Measurements from ENCODE around the gene KAT7. TPM values are rescaled to one million over a fixed set of nuclear protein-coding genes. Genes with fewer than 3 reads are reported as not detected.

The KAT7 gene
- total and polyA plus RNA-seq, 11 donors, result 10.1 to 80.9 (median 52.7) TPM

DNA sequence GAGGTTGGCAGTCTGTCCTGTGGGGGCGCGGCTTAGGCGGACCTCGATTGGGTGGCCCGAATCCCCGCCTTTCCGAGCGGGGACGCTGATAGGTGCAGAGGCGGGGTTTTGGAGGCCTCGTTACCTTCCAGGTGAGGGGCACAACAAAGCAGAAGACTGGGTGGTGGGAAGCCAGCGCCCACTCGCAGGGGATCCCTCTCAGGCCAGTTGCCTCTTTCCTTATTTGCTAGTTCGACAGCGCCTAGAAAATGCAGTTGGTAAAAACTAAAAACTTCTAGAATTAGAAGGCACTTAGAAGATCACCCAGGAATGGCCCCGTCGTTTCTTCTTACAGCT lies 730 bp downstream of the KAT7 start:
- TF ChIP-seq, protein P1, sequence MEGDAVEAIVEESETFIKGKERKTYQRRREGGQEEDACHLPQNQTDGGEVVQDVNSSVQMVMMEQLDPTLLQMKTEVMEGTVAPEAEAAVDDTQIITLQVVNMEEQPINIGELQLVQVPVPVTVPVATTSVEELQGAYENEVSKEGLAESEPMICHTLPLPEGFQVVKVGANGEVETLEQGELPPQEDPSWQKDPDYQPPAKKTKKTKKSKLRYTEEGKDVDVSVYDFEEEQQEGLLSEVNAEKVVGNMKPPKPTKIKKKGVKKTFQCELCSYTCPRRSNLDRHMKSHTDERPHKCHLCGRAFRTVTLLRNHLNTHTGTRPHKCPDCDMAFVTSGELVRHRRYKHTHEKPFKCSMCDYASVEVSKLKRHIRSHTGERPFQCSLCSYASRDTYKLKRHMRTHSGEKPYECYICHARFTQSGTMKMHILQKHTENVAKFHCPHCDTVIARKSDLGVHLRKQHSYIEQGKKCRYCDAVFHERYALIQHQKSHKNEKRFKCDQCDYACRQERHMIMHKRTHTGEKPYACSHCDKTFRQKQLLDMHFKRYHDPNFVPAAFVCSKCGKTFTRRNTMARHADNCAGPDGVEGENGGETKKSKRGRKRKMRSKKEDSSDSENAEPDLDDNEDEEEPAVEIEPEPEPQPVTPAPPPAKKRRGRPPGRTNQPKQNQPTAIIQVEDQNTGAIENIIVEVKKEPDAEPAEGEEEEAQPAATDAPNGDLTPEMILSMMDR (IDR thresholded peaks at IDR 0.05), result no peak
- no peak for TF ChIP-seq POLR2A (IDR thresholded peaks at IDR 0.05)
- Histone ChIP-seq H3K27me3 (no peaks in the 10 kb centered on the region), H3K36me3 (peaks cover 0 to 42% (median 33%) of the 10 kb centered on the region in 9 donors), H3K4me1 (peaks cover 6 to 56% (median 37%) of the 10 kb centered on the region in 12 donors), H3K4me3 (peak overlapping the region; percentile 23 to 100 (median 96)), H3K27ac (peak overlapping the region in 3 of 12 donors; percentile 29 to 100 (median 46)), H3K9me3 (no peaks in the 10 kb centered on the region)
- intact Hi-C loops (cut with DNase I), result loop anchor here in 5 of 10 donors (2.0 to 10.0 kb wide), 8 partner anchors 38 to 222 kb away; partner anchors contain the start of genes NXPH3 (in 1 of the 5), SLC35B1 (in 1 of the 5) and TAC4 (in 1 of the 5)
- WGBS, 4 donors, result 3 to 9% (median 3%) methylated on average over 6 to 17 of the region's 17 CpGs
- ATAC-seq (no peak), DNase-seq (no peak)

DNA sequence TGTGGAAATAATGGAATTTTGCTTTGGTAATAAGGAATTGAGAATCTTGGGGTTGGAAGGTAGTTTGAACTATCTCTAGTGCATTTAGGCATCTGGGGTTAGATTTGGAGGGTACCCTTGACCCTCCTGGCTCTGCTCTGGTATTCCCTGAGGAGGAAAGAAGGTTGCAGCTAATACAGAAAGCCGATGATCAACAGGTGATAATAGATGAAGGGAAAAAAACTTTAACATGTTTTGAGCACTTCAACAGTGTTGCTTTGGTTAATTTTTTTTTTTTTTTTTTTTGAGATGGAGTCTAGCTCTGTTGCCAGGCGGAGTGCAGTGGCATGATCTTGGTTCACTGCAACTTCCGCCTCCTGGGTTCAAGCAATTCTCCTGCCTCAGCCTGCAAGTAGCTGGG lies 4.8 kb downstream of the KAT7 start:
- H3K4me1 ChIP-seq, result peaks cover 6 to 66% (median 41%) of the 10 kb centered on the region in 12 donors
- H3K9me3 ChIP-seq, result no peaks in the 10 kb centered on the region
- ATAC-seq, result no peak
- intact Hi-C loops (cut with DNase I), result loop anchor here in 2 of 10 donors (10.0 kb wide), 1 partner anchor 51 kb away; the partner anchor contains the start of gene TAC4 (in 2 of the 2)
- no peak overlapping the region for H3K27ac ChIP-seq
- TF ChIP-seq POLR2A (IDR thresholded peaks at IDR 0.05), result no peak
- TF ChIP-seq, protein P1 (IDR thresholded peaks at IDR 0.05), result no peak
- DNase-seq, result no peak
- peaks cover 0 to 83% (median 74%) of the 10 kb centered on the region in 9 donors for H3K36me3 ChIP-seq
- no peaks in the 10 kb centered on the region for H3K27me3 ChIP-seq
- H3K4me3 ChIP-seq, result no peak overlapping the region
- WGBS, 4 donors, result 80 to 93% (median 86%) methylated on average over 3 of the region's 3 CpGs

DNA sequence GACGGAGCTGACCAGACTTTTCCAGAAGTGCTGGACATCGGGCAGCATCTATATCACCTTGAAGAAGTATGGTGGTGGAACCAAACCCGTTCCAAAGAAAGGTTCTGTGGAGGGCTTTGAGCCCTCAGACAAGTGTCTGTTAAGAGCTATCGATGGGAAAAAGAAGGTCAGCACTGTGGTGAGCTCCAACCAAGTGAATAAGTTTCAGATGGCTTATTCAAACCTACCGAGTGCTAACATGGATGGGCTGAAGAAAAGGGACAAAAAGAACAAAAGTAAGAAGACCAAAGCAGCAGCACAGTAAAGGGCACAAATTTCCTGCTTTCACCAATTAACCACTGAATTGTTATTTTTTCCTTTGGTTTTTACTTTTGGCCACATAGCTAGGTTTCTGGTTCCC lies 6.9 kb downstream of the KAT7 start:
- Histone ChIP-seq H3K9me3 (no peaks in the 10 kb centered on the region), H3K27me3 (no peaks in the 10 kb centered on the region), H3K27ac (no peak overlapping the region), H3K36me3 (peaks cover 0 to 97% (median 92%) of the 10 kb centered on the region in 9 donors), H3K4me1 (peaks cover 4 to 63% (median 36%) of the 10 kb centered on the region in 12 donors), H3K4me3 (no peak overlapping the region)
- TF ChIP-seq, protein P1 (IDR thresholded peaks at IDR 0.05), result no peak
- TF ChIP-seq POLR2A (IDR thresholded peaks at IDR 0.05), result no peak
- no peak for DNase-seq
- intact Hi-C loops (cut with DNase I), result loop anchor here in 2 of 10 donors (10.0 kb wide), 1 partner anchor 49 kb away; the partner anchor contains the start of gene TAC4 (in 2 of the 2)
- 67 to 80% (median 77%) methylated on average over 5 of the region's 5 CpGs for WGBS, 4 donors
- ATAC-seq, result no peak

DNA sequence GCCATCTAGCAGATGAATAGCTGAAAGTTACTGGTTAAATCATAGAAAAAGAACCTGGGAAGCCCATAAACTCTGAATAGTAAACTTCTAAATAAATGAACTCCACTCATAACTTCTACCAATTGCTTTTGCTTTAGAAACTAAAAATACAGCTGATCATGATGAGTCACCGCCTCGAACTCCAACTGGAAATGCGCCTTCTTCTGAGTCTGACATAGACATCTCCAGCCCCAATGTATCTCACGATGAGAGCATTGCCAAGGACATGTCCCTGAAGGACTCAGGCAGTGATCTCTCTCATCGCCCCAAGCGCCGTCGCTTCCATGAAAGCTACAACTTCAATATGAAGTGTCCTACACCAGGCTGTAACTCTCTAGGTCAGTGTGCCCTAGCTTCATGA lies 9.7 kb downstream of the KAT7 start:
- intact Hi-C loops (cut with DNase I), result loop anchor here in 2 of 10 donors (10.0 kb wide), 1 partner anchor 47 kb away; the partner anchor contains the start of gene TAC4 (in 2 of the 2)
- Histone ChIP-seq H3K27ac (peak overlapping the region in 5 of 12 donors; percentile 2 to 46 (median 19)), H3K27me3 (no peaks in the 10 kb centered on the region), H3K4me1 (peaks cover 0 to 39% (median 22%) of the 10 kb centered on the region in 12 donors), H3K9me3 (no peaks in the 10 kb centered on the region), H3K36me3 (peaks cover 0 to 100% (median 99%) of the 10 kb centered on the region in 9 donors), H3K4me3 (no peak overlapping the region)
- 69 to 80% (median 74%) methylated on average over 8 of the region's 8 CpGs for WGBS, 4 donors
- ATAC-seq (peak; percentile 32 to 60 (median 45)), DNase-seq (no peak)
- no peak for TF ChIP-seq POLR2A (IDR thresholded peaks at IDR 0.05)
- TF ChIP-seq, protein P1 (IDR thresholded peaks at IDR 0.05), result no peak

Data from heart left ventricle (tissue), 16 donors.